ENCODE data around the gene PXDC1.
A peak's percentile ranks its signal among the peaks of the same experiment; 100 is the strongest.
"Not testable (repeated sequence)": the region's sequence is repeated elsewhere in the genome, so short reads cannot be mapped to it uniquely, and the experiment has no call there.

Gene PXDC1

DNA sequence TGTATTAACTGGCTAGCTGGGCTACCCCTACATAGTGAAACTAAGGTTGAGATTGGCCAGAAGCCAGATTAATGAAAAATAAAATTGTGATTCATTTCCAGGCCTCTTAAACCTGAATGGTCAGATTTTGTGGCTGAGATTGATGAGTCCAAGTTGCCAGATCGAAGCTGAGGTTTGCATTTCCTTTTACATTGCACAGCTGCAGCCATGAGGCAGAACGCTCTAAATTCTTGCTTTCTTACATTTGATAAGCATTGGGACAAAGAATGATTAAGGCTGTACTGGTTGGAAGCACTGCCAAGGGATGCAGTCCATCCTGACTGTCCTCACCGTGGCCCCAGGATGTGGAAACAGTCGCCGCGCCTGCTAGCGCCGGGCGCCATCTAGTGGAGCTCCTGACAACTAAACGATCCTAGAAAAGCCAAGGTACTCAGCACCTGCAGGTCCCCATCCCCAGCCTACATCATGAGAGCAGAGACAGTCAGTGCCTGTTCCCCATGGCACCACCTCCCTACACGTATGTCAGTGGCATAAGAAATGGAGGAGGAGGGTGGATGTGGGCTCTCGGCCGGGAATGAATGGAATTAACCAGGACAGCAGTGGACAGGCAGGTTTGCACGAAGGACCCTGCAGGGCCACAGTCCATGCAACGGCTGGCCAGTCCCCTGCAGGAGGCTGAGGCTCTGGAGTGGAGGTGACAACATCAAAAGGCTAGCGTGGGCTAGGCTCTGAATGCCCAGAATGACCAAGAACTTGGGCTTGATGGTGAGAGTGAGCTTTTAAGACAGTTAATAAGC, 19.0 kb downstream of the PXDC1 start:
- DNase-seq (ENCODE audit: low read depth, low spot score), result peak; percentile 87

DNA sequence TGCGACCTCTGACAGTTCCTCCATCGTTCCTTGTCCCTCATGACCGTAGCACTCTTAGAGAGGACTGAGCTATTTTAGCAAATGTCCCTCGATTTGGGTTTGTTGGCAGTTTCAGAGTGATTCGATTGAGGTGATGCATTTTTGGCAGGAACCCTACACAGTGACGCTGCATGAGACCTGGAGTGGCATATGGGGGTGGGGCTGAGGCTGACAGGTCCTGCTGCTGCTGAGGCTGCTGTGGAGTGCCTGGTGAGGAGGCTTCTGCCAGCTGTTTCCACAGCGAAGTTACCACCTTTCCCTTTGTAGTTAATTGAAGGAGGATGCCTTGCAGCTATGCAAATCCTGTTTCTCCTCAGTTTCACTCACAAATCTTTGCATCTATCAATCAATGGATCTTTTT, 19.8 kb downstream of the PXDC1 start:
- no peak for DNase-seq (ENCODE audit: low read depth, low spot score)

DNA sequence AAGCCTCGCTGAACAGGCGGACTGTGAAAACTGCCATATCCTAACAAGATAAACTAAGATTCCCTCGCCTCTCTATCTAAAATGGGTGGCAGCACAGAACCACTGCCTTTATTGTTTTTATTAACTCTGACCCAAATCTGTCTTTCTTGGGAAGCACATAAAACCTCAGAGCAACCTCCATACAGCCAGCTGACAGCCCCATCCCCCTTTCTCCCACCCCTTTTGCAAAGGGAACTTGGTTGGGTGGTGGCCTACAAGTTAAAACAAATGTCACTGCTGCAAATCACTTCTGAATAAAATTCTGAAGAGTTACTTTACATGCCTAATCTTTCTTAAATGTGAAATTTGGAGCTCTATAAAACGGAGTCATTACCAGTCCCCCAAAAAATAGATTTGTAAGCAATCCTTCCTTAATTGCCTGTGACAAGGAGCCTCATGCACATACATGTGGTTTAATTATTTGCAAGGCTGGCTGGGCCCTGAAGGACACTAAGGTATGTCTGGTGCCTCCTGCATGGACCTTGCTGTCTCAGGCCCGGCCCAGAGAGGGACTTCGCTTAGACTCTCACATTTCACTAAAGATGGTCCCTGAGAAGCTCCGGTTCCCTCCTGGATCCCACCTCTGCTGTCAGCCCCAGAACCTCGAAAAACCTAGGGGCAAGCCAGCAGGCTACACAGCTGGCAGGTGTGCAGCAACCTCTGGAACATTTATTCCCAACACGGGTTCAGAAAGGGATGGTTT, 21.7 kb downstream of the PXDC1 start:
- DNase-seq (ENCODE audit: low read depth, low spot score), result no peak

DNA sequence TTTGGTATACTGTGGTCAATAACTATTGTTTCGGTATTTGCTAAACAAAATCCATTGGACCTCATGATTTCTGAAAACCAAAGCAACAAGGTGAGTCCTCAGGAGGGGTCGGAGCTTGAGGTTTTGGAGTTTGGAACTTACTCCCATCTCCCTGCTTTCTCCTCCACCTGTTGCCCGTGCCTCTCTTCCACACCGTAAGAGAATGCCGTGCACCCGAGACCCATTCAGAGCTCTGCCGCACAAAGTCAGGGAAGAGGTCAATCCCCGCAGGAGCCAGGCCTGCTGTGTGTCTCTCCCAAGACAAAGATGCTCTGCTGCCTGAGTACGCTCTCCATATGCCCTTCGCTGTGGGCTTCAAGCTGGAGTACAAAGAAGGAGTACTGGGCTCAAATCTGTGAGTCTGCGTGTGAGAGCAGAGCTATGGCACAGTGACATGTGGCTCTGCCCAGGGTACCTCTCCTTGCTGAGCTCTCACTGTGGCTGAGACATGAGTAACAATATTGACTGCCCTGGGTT, 23.9 kb downstream of the PXDC1 start:
- DNase-seq (ENCODE audit: low read depth, low spot score), result no peak

DNA sequence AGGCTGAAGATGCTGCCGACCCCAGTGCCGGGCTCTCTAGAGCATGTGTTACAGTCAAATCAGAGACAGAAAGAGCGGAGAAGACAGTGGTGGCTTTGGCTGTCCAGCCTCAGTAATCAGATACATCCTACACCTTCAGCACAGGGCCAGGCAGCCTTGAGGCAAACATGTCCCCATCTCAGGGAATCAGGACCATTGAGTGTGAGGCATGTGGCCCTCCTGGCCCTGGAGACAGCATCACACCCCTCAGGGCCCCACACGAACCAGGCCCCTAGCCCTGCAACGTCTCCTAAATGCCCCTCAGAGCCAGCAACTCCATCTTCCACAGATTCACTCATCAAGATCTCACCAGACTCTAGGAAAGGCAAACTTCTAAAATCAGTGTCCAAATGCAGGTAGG, 24.5 kb downstream of the PXDC1 start:
- no peak for DNase-seq (ENCODE audit: low read depth, low spot score)

DNA sequence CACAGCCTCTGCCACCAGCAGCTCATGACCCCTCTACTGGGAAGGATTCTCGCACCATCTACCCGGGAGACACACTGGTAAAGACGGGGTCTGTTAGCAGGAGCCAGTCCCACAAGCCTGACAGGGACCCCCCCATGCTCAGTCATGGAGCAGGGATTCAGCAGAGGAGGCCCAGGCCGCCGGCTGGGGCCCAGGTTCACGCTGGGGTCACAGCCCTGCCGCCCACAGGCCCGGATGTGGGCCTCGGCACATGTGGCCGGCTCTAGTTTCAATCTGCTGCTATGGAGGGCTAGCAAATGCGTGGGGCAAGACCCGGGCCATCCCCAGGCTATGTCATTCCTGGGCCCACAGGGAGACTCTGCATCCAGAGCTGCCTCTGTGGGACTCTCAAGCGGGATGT, 25.1 kb downstream of the PXDC1 start:
- DNase-seq (ENCODE audit: low read depth, low spot score), result no peak

DNA sequence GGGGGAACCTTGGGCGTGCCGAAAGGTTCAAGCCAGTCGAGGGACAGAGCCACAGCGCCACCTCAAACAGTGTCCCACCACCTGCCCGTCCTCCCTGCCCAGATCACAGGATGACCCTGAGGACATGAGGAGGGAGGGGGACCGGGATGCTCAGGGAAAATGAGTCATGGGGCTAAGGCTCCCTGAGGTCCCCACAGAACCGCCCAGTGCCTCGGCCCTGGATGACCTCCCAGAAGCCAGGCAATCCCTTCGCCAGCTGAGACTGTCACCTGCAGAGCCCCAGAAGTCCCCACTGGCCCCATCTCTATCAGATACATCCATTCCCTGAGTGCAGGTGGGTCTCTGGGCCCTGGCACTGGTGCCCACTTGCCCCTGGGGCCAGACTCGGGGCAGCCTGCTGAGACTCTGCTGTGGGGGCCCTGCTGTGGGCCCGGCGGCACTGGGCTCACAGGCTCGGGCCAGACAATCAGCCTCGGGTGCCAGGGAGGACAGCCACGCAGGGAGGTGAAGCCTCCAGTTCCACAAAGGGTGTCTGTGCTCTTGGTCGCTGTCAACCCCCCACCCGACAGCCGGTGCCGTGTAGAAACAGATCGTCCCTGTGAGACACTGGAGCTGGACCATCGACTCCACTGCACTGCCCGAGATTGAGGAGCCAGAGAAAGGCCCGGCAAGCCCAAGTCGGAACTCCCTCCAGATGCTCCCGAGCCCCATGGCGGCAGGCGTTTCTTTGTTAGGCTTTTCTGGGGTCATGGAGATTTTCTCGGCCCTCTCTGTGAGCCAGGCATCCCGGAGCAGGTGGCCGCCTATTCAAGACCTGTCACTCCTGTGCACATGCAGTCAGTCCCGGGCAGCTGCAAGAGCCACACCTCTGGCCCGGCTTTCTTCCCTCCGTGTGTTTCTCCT, 26.1 kb downstream of the PXDC1 start:
- no peak for DNase-seq (ENCODE audit: low read depth, low spot score)

DNA sequence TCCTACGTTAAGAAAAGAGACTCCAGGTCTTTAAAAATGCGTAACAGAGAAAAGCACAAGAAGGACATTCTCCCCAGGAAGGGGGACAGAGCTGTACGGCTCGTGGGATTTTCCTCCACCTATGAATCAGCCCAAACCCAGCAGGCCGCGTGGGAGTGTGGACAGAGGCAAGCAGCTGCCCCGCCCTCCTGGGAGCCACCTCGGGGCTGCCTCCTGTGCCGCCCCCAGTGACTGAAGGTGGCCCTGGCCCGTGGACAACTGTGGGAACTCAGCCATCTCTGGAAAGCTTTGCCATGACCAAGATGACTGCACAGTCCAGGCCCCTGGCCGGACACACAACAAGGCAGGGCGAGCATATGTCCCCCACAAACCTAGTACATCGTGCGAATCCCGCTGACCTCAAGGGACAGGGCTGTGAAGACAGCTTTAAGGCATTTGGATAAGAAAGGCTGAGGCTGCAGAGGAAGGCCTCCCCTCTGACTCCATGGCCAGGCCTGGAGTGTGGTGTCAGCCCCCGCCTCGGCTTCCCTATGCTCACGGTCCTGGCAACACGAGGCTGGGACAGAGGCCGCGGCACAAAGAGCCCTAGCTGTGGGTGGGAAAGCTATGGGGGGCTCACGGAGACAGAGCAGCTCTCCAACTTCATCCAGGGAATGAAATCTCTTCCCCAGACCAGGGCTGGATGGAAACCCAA, 26.9 kb downstream of the PXDC1 start:
- no peak for DNase-seq (ENCODE audit: low read depth, low spot score)

DNA sequence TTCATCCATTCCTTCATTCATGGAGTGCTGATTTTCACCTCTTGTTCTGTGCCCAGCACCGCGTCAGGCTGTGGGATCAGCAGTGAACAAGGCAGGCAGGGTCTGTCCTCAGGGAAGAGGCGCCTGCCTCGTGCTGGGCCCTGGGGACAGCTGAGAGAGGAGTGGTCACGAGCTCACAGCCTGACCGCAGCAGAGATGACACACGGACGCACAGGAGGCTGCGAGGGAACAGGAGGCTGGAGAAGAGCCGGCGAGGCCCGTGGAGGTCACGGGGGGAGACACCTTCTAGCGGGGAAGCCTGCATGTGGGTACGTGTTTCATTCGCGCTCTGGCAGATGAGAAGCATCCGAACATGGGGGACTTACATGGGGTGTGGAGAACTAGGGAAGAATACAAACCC, 27.5 kb downstream of the PXDC1 start:
- DNase-seq (ENCODE audit: low read depth, low spot score), result no peak

DNA sequence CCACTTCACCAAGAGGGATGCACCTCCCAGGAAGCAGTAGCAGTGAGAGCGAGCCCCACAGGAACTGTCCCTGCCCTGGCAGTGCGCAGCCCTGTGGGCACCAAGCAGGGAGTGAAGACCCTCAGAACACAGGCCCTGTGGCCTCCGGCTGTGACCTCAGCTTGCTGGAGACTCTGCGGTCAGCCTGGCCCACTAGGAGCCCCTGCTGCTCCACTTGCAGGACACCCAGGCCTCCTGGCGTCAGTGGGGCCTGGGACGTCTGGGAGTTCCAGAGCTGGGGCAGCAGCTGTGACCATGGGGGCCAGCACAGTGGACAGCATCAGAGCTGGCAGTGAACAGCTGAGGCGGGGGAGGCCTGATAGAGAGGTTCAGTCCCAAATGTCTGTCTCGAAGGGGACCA, 28.3 kb downstream of the PXDC1 start:
- DNase-seq (ENCODE audit: low read depth, low spot score), result no peak

DNA sequence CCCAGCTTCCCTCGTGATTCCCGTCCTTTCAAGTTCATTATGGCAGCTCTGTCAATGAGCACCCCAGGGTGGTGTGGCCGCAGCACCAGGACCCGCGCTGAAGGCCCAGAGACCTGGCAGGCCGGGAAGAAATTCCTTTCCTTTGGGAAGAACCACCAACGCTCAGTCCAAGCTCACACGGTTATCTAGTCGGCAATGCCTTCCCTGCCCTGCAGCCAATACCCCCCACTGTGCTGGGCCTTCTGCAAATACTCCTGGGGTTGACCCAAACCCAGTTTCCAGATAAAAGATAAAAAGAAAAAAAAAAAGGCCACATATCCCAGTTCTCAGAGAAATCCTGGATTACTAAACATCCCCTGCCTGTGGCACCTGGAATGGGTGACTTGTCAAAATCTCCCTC, 28.7 kb downstream of the PXDC1 start:
- no peak for DNase-seq (ENCODE audit: low read depth, low spot score)

DNA sequence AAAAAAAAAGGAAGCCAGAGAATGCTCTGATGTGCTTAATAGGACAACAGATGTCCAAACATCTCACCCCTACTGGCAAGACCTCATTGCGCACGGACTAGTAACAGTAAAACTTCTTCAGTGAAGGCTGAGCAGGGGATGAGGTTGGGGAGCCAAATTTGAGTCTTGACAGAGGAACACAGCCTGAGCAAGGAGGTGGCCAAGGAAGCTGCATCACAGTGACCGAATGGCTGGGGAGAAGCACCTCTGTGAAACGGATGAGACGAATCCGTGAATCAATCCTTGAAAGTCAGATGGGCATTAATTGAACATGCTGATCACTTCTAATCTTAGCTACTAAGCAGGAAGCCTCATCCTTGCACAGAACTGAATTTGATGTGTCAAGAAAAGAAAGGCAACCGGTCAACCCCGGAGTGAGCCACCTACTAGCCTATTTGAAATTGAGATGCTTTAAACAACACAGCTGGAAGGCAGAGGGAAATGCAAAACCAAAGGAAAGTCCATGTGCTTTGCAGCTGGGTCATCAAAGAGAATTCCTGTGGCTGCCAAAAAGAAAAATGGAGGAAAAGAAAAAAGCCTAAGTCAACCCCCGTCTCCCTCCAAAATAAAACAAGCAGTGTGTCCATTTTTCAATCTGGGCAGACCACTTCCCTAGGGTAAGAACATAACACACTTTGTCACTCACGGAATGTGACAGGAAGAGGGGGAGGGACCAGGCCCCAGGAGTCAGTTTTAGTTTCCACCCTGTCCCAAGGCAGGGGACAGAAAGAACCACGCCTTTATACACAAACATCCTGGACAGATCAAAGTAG, 29.5 kb downstream of the PXDC1 start:
- no peak for DNase-seq (ENCODE audit: low read depth, low spot score)

DNA sequence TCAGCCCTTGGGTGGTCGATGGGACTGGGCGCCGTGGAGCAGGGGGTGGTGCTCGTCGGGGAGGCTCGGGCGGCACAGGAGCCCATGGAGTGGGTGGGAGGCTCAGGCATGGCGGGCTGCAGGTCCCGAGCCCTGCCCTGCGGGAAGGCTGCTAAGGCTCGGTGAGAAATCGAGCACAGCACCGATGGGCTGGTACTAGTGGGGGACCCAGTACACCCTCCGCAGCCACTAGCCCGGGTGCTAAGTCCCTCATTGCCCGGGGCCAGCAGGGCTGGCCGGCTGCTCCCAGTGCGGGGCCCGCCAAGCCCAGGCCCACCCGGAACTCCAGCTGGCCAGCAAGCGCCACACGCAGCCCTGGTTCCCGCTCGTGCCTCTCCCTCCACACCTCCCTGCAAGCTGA, 30.7 kb downstream of the PXDC1 start:
- DNase-seq (ENCODE audit: low read depth, low spot score), result not testable (repeated sequence)

DNA sequence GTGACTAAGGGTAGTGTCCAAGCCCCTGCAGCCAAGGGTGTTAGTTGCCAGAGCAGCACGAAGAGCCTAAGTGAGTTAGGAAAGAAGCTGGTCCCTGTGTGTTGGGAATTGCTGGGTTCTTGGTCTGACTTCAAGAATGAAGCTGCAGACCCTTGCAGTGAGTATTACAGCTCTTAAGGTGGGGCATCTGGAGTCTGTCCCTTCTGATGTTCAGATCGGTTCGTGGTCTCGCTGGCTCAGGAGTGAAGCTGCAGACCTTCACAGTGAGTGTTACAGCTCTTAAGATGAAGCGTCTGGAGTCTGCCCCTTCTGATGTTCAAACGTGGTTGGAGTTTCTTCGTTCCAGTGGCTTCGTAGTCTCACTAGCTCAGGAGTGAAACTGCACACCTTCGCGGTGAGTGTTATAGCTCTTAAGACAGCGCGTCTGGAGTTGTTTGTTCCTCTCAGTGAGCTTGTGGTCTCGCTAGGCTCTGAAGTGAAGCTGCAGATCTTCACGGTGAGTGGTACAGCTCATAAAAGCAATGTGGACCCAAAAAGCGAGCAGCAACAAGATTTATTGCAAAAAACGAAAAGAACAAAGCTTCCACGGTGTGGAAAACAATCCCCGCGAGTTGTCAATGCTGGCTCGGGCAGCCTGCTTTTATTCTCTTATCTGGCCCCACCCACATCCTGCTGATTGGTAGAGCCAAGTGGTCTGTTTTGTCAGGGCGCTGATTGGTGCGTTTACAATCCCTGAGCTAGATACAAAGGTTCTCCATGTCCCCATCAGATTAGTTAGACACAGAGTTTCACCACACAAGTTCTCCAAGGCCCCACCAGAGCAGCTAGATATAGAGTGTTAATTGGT, 31.8 kb downstream of the PXDC1 start:
- DNase-seq (ENCODE audit: low read depth, low spot score), result no peak

DNA sequence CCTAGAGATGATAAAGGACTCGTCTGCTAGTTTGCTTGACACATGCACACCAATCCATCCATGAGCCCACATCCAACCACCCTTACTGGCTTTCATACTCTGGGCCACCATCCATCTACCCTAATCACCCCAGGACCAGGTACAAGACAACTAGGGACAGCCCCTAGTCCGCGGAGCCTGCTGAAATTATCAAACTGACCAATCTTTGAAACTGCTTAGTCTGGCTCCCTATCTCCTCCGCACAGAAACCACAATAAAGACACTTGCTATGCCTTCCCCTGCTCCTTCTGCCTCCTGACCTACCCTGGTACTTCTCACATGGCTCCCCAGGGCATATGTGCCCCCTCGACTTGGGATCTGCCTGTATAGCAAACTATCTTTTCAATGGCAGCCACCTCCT, 33.1 kb downstream of the PXDC1 start:
- DNase-seq (ENCODE audit: low read depth, low spot score), result no peak

DNA sequence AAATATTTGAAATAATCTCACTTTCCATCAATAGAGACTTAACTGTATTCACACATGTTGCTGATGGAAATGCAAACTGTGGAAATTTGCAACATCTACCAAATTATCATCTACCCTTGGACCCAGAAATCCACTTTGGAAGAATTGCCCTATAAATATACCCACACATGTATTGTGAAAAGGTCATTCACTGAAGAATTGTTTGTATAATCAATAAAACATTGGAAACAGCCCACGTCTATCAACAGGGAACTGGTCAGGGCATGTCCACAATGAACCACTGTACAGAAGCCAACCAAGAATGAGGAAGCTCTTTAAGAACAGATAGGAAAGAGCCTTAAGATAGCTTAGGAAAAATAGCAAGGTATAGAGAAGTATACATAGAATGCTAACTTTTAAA, 36.2 kb downstream of the PXDC1 start:
- DNase-seq (ENCODE audit: low read depth, low spot score), result no peak

DNA sequence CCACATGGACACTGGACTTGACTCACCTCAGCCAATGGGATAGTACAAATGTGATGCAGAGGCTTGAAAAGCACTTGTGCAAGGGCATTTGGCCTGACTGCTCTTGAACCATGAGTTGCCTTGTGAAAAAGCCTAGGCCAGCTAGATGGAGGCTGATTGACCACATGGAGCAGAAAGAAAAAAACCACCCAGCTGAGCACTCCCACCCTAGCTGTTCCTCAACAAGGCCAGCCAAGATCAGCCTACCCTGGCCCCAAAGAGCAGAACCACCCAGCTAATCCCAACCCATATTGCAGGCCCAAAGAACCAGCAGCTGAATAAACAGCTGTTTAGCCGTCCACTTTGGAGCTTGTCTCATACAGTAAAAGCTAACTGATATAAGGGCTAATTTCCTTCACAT, 36.7 kb downstream of the PXDC1 start:
- DNase-seq (ENCODE audit: low read depth, low spot score), result no peak

DNA sequence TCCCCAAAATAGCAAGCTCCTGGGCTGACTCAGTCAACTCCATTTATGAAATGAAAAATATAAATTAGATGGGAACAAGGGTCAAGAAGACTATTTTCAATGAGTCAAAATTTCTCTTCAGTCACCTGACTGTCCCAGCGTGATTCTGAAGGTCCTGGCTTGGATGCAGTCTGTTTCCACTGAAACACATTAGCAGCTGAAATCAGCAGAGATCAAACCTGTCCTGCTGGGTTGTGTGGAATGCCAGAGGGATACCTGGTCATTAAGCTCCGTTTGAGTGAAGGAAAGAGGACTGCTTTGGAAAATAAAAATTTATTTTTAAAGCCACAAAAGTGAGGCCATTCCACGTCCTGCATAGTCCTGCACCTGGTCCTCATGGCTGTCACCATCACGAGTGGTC, 37.4 kb downstream of the PXDC1 start:
- no peak for DNase-seq (ENCODE audit: low read depth, low spot score)

DNA sequence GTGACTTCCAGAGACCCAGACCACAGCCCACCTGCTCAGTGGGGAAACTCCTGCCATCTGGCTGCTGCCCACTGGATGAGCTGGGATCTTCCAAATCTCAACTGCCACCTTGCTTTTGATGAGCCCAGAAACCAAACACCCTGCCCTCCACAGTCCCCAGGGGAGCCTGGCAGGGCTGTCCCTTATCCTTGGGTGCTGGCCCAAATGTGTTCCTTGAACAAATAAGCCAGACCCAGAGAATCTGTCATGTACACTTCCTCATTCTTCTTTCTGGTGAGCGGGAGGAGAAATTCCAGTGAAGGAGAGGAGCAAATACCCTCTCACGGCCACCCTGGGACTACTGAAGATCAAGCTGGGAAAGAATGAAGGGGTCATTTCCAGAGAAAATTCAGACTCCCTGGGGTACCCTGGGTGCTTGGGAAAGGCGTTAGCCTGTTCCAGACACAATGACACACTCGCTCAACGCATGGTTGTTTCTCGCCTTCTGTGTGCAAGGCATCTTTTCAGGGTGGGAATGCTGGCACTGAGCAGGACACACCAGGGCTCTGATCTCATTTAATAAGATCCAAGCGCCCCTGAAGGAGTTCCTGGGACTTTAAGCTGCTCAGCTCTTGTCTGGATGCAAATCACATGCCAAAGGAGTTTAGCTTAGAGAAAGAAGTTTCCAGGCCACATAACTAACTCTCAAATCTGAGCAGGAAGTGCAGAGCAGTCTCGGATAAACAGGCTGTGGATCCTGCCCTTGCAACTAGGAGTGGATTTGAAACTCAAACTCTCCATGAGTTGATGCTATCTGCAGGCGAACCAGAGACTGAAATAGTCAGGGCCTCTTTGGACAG, 38.5 kb downstream of the PXDC1 start:
- DNase-seq (ENCODE audit: low read depth, low spot score), result no peak
